ENCODE results near the gene FAM222A.

Gene FAM222A

DNA sequence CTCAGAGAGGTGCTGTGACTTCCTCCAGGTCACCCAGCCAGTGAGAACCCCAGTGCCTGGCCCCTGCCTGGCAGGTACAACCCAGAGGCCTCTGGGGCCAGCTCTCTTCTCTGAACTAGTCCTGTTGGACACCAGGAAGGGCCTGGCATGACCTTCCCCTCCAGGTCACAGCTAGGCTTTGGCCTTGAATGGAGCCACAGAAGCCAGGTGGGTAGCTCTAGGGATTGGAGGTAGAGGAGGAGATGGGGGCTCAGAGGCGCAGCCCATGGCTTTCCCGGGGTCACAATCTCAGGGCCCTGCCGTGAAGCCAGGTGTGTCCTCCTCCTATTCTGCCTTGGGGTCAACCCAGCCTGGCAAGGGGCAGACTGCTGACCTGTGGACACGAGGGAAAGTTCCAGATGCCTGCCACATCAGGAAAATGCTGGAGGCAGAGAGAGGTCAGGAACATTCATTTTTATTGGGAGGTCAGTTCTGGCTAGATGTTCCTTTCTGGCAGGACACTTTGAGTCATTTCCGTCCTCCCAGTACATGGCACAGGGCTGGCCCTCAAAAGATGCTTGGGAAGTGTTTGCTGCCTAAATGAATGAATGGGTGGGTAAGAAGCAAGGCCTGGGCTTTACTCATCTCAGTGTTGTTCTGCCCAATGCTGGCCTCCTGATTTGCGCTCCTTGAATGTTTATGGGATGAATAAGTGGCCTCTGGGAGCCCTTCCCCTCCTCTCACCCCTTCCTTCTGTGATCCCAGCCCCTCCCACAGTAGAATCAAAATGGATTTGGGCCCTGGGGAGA lies 25.4 kb downstream of the FAM222A start:
- no peak for DNase-seq

DNA sequence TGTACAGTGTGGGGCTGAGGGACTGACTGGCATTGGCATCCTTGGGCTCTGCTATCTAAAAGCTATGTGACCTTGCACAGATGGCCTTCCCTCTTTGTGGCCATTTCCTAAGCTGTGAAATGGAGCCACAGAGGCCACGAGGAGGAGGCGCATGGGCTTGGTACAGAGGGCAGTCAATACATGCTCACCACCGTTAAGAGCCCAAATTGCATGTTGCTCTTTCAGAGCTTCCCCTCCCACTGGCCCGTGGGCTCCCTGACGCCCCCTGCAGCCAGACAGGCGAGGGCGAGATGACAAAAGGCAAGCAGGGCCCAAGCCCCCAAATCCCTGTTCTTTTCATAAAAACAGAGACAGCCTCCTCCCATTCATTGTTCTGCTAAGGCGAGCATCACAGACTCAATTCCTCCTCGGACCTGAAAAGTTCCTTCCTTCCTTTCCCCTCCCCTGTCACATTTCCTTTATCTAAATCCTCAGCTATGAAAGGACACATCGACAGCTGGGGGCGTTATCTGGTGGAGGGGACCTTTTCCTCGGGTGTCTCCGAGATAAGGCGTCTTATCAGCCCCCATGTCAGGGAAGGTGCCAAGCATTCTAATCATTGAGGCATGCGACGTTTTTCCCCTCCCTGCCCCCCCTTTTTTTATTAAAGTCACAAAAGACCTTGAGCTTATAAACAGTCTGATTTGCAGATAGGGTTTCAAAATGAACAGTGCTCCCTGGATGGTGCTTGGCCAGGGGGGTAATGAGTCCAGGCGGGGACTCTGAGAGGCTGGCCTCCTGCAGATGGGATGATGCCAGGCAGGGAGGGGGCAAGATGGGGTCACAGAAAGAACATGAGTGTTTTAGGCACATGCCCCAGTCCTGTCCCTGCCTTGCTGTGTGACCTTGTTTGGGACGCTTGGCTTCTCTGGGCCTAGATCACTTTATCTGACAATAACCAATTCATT lies 26.4 kb downstream of the FAM222A start:
- DNase-seq = peak; percentile 64

- DNase-seq = no peak
These were observed 27.1 kb downstream of the FAM222A start for GRCh38 chr12:109740694-109741245.

DNA sequence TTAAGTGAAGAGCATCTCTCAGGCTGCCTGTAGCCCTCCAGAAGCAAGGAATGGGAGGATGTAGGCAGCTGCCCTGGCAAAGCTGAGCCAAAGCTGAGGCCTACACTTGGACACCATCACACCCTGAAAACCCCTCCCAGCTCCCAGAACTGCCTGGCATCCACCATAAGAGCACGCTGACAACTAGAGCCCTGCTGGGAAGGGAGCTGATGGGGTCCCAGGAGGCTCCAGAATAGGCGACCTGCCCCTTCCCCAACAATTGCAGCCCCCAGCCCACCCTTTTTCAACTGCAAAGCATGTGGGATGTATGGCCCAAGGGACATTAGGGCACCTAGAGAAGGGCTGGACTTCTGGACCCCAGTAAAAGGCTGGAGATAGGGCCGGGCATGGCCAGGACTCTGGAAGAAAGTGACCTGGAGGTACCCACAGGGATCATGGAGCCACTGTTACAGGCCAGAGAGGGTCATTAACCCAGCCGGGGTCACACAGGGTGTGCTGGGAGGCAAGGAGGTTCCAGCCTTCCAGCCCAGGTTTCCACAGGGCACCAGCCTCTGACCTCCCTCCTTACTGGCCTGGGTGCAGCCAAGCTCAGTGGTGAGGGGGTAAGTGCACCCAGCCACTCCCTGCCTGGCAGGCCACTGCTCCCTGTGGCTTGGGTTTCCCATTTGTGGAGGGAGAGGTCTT lies 27.8 kb downstream of the FAM222A start:
- no peak for DNase-seq

DNA sequence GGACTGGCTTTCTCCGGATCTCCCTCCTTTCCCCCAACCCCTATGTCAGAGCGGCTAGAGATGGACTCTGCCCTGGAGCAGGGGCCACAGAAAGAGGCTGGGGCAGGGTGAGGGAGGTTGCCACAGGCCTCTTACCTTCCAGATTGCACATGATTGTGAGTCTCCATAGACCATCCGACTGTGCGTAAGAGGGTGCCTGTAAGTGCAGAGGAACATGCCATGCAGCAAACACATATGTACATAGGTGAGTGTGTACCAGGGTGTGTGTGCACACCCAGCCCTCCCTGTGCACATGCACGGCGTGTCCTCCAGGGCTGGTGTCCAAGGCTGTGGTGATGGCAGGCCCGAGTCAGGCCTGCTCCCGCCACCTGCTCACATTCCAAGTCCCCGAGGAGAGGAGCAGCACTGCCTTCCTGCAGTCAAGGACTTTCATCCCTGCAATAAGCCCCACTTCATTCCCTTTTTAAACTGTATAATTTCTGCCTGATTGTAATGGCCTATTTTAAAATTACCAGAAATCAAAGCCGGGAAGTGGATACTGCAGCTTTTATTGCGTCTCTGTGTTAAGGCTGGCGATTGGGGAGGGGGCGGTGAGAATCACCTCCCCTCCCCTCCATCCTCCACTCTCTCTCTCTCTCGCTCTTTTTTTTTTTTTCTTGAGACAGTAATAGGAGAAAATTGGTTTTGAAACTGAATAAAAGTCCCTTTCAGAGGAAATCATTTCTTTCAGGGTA lies 28.5 kb downstream of the FAM222A start:
- DNase-seq = no peak

DNA sequence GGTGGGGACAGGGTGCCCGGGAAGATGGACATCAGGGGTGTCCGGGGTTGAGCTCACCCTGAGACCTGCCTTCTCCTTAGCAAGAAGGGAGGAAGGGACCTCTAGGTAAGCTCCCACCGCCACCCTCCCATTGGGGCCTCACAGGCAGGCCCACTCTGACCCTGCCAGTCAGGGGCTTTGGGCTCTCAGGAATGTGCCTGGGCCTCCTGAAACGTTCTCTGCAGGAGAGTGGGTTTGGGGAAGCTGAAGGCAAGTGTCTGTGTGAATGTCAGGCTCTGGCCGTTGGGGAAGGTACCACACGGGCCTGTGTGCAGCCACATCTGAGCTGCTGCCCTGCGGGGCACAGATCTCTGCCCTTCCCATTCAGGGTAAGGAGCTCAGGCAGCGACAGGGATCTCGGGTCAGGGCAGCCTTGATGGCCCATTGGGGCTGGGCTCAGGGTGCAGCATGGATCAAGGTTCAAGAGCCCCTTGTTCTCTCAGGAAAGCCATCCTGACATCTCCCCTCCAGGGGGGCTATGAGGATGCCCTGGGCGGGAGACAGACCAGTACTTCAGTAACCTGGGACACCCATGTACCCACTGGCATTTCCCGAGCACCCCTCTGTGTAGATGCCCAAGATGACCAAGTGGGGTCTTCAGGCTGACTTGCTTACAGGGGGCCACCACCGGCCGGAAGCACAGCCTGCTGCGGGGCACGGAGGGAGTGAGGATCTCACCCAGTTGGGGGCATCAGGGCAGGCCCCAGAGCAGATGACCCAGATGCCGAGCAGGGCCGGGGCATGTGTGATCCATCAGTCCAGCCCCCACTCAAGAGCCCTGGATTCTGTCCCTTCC lies 29.7 kb downstream of the FAM222A start:
- DNase-seq = no peak

- DNase-seq = no peak
These were observed 30.4 kb downstream of the FAM222A start for GRCh38 chr12:109744026-109744425.

DNA sequence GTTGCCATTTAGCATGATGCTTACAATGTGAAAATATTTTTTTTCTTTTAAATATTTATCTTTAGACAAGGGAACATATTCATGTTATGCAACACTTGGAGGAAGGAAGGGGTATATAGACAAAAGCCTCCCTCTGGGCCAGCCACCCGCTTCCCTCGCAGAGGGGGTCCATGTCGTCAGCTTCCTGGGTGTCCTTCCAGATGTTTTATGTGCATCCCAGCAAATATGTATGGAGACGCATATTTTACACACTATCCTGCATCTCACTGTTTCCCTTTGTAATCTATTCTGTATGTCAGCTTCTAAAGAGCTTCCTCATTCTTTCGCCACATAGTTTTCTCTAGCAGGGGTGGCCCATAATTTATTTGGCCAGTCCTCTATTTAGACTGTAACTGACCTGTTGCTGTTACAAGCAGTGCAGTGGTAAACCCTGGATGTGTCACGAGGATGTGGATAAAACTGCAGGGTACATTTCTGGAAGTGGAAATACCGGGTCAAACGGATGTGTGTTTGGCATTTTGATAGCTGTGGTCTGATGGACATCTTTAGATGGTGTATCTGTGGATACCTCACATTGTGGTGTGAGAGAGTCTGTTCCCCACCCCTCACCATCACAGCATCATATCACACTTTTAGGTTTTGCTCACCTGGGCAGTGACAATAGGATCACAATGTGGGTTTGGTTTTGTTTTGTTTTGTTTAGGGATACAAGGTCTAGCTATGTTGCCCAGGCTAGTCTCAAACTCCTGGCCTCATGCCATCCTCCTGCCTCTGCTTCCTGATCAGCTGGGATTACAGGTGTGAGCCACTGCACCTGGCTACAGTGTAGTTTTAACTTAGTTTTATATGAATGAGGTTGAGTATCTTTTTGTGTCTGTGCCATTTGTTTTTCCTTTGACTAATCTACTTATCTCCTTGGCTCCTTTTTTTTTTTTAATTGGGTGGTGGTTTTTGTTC lies 31.6 kb downstream of the FAM222A start:
- DNase-seq = peak; percentile 14

DNA sequence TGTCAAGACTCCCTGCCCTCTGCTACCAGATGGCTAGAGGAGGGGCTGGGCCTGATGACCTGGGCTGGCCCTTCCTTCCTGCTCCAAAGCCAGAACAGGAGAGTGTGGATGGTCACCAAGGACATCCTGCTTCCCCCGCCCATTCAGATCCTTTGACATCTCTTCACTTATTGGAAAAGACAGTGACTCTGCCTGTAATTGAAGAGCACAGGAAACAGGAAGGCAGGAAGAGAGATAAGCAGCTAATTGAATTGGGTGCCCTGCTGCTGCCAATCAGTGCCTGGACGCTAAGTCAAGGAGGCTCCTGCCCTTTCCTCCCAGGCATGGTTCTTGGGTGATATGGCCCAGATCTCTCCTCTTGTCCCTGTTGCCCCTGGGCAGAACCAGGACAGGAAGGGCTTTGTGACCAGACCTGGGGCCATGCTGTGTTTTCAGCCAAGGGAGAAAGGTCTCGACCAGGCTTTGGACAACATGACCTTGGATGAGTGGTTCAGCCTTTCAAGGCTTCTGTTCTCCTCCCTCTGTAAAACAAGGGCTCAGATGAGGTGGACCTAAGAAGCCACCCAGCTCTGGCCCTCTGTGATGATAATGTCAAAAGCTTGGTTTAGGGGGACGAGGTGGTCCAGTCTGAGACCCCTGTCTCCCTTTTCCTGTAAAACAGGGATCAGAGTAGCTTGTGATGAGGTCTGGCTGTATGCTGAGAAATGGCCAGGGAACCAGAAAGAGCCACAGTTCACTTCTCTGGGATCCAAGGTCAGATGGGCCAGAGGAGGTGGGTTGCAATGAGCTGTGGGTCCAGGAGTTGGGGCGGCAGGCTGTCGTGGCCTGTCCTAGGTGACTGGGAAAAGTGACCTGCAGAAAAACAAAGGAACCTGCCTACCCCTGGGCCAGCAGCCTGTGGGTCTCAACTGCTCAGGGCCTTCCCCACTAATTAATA lies 38.8 kb downstream of the FAM222A start:
- DNase-seq = no peak

DNA sequence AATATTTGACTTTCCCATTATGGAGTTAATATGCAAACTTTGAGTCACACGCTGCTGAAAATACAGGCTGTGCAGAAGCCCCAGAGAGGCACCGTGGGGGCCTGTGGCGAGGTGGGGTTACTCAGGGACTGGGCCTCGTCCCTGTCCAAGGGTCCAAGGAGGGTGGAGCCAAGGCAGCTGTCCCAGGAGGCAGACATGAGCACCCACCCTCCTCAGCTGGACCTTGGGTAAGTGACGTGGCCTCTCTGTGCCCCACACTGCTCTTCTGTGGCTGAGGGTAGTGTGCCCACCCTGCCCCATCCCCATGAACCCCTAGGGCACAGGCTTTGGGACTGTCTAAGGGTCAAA lies 39.4 kb downstream of the FAM222A start:
- DNase-seq = no peak

GRCh38 chr12:109753959-109754358 lies 40.3 kb downstream of the FAM222A start:
- DNase-seq = no peak

GRCh38 chr12:109756457-109756856 lies 42.8 kb downstream of the FAM222A start:
- DNase-seq = no peak

DNA sequence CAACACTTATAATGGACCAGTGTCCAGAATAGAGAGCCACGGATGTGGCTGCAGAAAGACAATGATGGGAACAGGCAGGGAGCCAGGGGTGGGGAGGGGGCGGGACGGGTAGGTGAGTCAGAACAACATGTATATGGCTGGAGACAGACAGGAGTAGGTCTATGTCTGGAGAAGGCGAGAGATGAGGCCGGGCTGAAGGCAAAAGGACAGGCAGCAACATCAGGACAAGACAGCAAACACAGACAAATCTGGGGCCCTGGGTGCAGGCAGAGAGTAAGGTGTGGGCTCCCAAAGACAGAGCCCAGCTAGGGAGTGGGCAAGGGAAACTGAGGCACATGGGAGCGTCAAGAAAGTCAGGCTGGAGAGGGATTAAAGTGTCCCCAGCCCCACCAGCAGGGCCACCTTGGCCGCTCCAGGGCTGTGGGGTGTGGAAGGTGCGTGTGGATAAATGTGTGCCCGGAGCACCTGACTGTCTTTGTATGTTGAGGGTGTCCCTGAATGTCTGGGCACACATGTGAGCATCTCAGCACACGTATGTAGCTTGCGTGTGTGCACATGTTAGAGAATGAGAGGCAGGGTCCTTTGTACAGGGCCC lies 44.1 kb downstream of the FAM222A start:
- DNase-seq = no peak

- DNase-seq = no peak
These were observed 45.1 kb downstream of the FAM222A start for GRCh38 chr12:109758426-109759420.

GRCh38 chr12:109759595-109759994 lies 46.0 kb downstream of the FAM222A start:
- no peak for DNase-seq

- peak; percentile 88 for DNase-seq
These were observed 46.7 kb downstream of the FAM222A start for GRCh38 chr12:109760031-109760929.

Measured in hematopoietic multipotent progenitor cell treated with erythropoietin and hydrocortisone succinate and interleukin-3 and kit ligand, for 4 days (in vitro differentiated cells).